IPS-15b (cell line): Measurements from ENCODE around the gene SLAMF9.
"Not testable (repeated sequence)": the region's sequence is repeated elsewhere in the genome, so short reads cannot be mapped to it uniquely, and the experiment has no call there.

Experiments
- H3K27me3 ChIP-seq: one replicate; pipeline ENCODE4 v1.6.1; 2013; ENCODE audit warnings: low read length; ENCODE audit not compliant: control insufficient read depth, insufficient read depth
- H3K36me3 ChIP-seq: one replicate; pipeline ENCODE4 v1.6.1; 2013; ENCODE audit warnings: low read length; ENCODE audit not compliant: control insufficient read depth, insufficient read depth
- H3K4me1 ChIP-seq: one replicate; pipeline ENCODE4 v1.6.1; 2013; ENCODE audit warnings: mild to moderate bottlenecking, low read length; ENCODE audit not compliant: control insufficient read depth, insufficient read depth
- H3K4me3 ChIP-seq: one replicate; pipeline ENCODE4 v1.5.1; 2013; ENCODE audit warnings: low read depth, low read length
- H3K9ac ChIP-seq: one replicate; pipeline ENCODE4 v1.6.1; 2013; ENCODE audit warnings: low read depth, mild to moderate bottlenecking, low read length
- H3K9me3 ChIP-seq: one replicate; pipeline ENCODE4 v1.6.1; 2013; ENCODE audit warnings: mild to moderate bottlenecking, low read length; ENCODE audit not compliant: control insufficient read depth, insufficient read depth

SLAMF9 gene

DNA sequence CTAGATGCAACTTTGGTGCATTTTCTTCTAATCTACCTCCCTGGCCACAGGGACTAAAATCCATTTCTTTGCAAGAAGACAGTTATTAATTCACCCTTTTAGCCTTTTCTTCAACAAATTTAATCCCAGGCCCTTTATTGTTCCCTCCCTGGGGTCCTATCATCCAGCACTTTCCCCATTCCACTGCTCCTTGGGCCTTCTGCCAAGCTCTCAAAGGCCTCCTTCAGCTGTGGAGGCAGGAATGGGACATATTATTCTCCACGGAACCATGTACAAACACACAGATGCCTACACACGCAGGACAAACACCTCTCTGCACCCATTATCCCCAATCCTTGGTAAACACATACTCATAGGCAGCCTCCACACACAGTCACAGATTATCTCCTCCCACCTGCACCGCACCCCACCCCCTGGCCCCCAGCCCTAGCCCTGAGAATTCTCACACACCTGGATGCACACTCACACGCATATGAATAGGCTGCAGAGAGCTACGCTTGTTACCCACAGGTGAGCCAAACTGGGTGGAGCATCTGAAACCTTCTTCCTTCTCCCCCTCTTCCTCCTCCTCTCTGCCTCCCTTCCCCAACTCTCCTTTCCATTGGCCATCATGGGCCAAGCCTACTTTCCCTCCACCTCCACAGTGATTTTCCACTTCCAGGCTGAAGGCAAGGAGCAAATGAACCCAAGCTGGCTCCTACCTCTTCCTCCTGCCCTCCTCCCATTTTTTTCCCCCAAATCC lies 40.4 kb downstream of the SLAMF9 start:
- no peak overlapping the region for H3K9ac ChIP-seq
- peaks cover 35% of the 10 kb centered on the region for H3K4me1 ChIP-seq
- no peaks in the 10 kb centered on the region for H3K9me3 ChIP-seq
- H3K27me3 ChIP-seq: no peaks in the 10 kb centered on the region
- H3K4me3 ChIP-seq: no peak overlapping the region
- H3K36me3 ChIP-seq: peaks cover 1% of the 10 kb centered on the region

DNA sequence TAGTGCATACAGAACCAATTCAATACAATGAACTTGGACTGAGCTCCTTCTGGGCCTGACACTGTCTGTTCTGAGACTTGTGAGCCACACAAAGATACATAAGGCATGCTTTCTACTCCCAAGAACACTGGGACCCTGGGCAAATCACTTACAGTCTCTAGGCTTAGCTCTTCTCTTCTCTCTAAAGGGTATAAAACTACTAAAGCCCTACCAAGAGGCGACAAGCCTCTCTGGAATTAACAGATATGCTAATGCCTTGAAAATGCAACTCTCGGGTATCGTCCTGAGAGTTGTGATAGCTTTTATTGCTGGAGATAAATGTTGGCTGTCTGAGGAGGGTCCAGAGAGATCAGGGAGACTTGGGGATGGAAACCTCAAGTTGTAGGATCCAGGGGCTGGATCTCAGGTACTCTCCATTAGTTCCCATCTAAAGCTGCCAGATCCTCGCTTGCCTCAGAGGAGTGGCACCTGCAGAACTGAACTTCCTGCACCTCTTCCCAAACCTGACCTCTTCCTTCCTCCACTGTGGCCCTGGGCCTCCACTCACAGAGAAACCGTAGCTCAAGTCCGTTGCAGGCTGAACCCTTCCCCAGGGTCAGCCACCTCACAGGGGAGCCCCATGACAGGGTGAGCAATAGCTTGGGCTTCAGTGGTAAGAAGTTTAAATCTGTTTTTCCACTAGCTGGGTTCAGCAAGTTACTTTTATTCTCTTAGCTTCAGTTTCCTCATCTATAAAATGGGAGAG lies 42.5 kb downstream of the SLAMF9 start:
- Histone ChIP-seq H3K4me1 (peaks cover 32% of the 10 kb centered on the region), H3K9ac (no peak overlapping the region), H3K9me3 (no peaks in the 10 kb centered on the region), H3K4me3 (no peak overlapping the region), H3K27me3 (no peaks in the 10 kb centered on the region), H3K36me3 (no peaks in the 10 kb centered on the region)

DNA sequence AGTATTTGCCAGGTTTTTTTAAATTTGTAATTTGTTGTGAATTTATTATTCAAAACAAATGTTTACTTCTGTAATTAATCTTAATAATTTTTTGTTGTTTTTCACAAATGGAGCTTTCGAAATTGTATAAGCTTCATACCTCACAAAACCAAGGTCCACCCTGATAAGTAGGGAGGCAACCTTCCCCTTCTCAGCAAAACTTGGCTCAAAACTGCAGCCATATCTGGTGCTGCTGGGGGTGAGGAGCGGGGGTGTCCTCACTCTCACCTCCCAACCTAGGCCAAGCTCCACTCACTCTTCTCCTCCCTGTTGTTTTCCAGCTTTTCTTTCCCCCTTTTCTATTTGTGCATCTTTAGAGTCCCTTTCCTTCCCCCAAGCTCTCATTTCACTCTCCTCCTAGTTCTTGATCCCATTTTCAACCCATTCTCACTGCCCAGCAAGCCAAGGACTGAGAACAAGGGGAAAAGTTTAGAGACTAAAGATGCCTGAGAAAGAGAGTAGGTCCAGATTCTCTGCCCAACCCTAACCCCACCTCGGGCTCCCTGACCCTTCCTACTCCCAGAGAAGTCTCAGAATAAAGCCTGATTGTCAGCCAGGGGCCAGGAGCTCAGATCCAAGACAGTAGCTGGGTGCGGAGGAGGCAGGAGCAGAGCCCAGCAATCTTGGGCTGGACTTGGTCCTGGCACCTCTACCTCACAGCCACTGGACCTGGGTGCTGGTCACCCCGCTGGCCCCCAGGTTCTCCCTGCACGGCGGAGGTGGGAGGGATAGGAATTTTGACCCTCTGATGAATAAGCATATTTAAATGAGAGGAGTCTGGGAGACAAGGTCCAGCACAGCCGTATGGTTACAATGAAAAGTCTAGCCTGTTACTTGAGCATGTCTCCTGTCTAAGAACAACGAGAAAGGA lies 45.8 kb downstream of the SLAMF9 start:
- H3K4me3 ChIP-seq: no peak overlapping the region
- H3K4me1 ChIP-seq: peaks cover 13% of the 10 kb centered on the region
- no peak overlapping the region for H3K9ac ChIP-seq
- no peaks in the 10 kb centered on the region for H3K9me3 ChIP-seq
- H3K36me3 ChIP-seq: no peaks in the 10 kb centered on the region
- no peaks in the 10 kb centered on the region for H3K27me3 ChIP-seq

DNA sequence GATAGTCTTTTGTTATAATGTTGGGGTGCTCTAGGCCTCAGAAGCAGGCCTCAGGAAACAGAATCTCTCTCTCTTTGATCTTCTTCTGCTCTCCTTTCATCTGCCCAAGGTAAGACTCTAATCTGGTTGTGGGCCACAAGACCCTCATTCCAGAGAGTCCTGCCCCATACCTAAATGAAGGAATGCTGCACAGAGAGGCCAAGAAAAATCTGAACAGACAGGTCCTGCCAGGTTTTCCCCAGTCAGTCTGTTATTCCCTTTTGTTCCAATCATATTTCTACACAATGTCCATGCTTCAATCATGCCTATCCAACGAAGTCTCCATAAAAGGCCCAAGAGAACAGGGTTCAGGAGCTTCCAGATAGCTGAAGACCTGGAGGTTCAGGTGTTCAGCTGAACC lies 47.1 kb downstream of the SLAMF9 start:
- peaks cover 13% of the 10 kb centered on the region for H3K4me1 ChIP-seq
- no peaks in the 10 kb centered on the region for H3K27me3 ChIP-seq
- H3K4me3 ChIP-seq: no peak overlapping the region

DNA sequence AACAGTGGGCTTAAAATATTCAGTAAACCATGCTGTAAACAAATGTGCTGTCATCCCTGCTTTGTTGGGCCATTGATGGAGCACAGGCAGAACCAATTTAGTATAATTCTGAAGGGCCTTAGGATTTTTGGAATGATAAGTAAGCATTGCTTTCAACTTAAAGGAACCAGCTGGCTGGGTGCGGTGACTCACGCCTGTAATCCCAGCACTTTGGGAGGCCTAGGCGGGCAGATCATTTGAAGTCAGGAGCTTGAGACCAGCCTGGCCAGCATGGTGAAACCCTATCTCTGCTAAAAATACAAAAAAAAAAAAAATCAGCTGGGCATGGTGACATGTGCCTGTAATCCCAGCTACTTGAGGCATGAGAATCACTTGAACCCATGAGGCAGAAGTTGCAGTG lies 50.0 kb downstream of the SLAMF9 start:
- H3K4me1 ChIP-seq, H3K4me3 ChIP-seq, H3K9me3 ChIP-seq, H3K36me3 ChIP-seq, H3K9ac ChIP-seq: not testable (repeated sequence)
- peaks cover 12% of the 10 kb centered on the region for H3K27me3 ChIP-seq

More for the DNA sequence above, 47.1 kb downstream of the SLAMF9 start:
- H3K9me3 ChIP-seq: no peaks in the 10 kb centered on the region
- no peaks in the 10 kb centered on the region for H3K36me3 ChIP-seq
- no peak overlapping the region for H3K9ac ChIP-seq

DNA sequence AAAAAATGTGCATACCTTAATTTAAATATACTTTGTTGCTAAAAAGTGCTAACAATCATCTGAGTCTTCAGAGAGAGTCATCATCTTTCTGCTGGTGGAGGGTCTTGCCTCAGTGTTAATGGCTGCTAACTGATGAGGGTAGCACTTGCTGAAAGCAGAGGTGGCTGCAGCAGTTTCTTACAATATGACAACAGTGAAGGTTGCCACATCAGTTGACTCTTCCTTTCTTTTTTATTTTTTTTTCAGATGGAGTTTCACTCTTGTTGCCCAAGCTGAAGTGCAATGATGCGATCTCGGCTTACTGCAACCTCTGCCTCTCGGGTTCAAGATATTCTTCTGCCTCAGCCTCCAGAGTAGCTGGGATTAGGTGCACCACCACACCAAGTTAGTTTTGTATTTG lies 51.5 kb downstream of the SLAMF9 start:
- no peaks in the 10 kb centered on the region for H3K9me3 ChIP-seq

More for the DNA sequence above, 51.5 kb downstream of the SLAMF9 start:
- no peaks in the 10 kb centered on the region for H3K36me3 ChIP-seq
- no peak overlapping the region for H3K4me3 ChIP-seq
- no peak overlapping the region for H3K9ac ChIP-seq
- H3K4me1 ChIP-seq: peaks cover 6% of the 10 kb centered on the region
- peaks cover 15% of the 10 kb centered on the region for H3K27me3 ChIP-seq
